Kidney epithelial cell (primary cell): ENCODE results near the gene ZNF860. TPM values are rescaled to one million over a fixed set of nuclear protein-coding genes. Genes with fewer than 3 reads are reported as not detected.

Source experiments
- DNase-seq: peaks from one replicate; pipeline ENCODE4 v3.0.0-alpha.2; 2010; ENCODE audit warnings: low read depth
- H3K27me3 ChIP-seq: 2 replicates; pipeline ENCODE4 v1.6.0; 2011; ENCODE audit warnings: low read length; ENCODE audit not compliant: control insufficient read depth, insufficient read depth
- H3K36me3 ChIP-seq: 2 replicates; pipeline ENCODE4 v1.5.1; 2011; ENCODE audit warnings: low read length; ENCODE audit not compliant: control insufficient read depth, insufficient read depth
- H3K4me3 ChIP-seq: 2 replicates; pipeline ENCODE4 v1.5.1; 2011; ENCODE audit warnings: low read depth, mild to moderate bottlenecking, control low read depth, low read length
- CTCF ChIP-seq: IDR thresholded peaks from 2 replicates; pipeline ENCODE4 v1.5.1; 2011; ENCODE audit warnings: mild to moderate bottlenecking, moderate library complexity, low read length, control low read depth, inconsistent platforms; ENCODE audit not compliant: insufficient read depth, poor library complexity, severe bottlenecking
- total RNA-seq: library from RNA; depleted of rRNA; stranded (reverse); fragments of >200 nt; gene quantifications from 2 replicates; pipeline ENCODE4 v1.2.3, GENCODE V29; 2015

ZNF860 gene
- total RNA-seq, 1 donor from 2014 or later = 1.3 TPM

GRCh38 chr3:31947671-31948091 is 33.9 kb upstream of the ZNF860 start:
- H3K4me3 ChIP-seq = no peak overlapping the region
- TF ChIP-seq CTCF = no peak
- DNase-seq = no peak

GRCh38 chr3:31948280-31948679 is 33.3 kb upstream of the ZNF860 start:
- H3K36me3 ChIP-seq = no peaks in the 10 kb centered on the region
- H3K4me3 ChIP-seq = no peak overlapping the region
- no peak for DNase-seq
- no peak for TF ChIP-seq CTCF
- H3K27me3 ChIP-seq = no peaks in the 10 kb centered on the region

More at GRCh38 chr3:31947671-31948091, 33.9 kb upstream of the ZNF860 start:
- H3K36me3 ChIP-seq = no peaks in the 10 kb centered on the region
- no peaks in the 10 kb centered on the region for H3K27me3 ChIP-seq

- TF ChIP-seq CTCF = no peak
- no peak overlapping the region for H3K4me3 ChIP-seq
- no peak for DNase-seq
- H3K36me3 ChIP-seq = no peaks in the 10 kb centered on the region
- no peaks in the 10 kb centered on the region for H3K27me3 ChIP-seq
Observed at GRCh38 chr3:31952205-31952604, 29.3 kb upstream of the ZNF860 start.

- no peak for TF ChIP-seq CTCF
- no peaks in the 10 kb centered on the region for H3K27me3 ChIP-seq
- no peak overlapping the region for H3K4me3 ChIP-seq
Observed at GRCh38 chr3:31953091-31953490, 28.5 kb upstream of the ZNF860 start.

GRCh38 chr3:31953636-31954035 is 27.9 kb upstream of the ZNF860 start:
- no peak for TF ChIP-seq CTCF

More at GRCh38 chr3:31953091-31953490, 28.5 kb upstream of the ZNF860 start:
- no peaks in the 10 kb centered on the region for H3K36me3 ChIP-seq
- DNase-seq = no peak

GRCh38 chr3:31955581-31955980 is 26.0 kb upstream of the ZNF860 start:
- Histone ChIP-seq H3K36me3 (no peaks in the 10 kb centered on the region), H3K27me3 (no peaks in the 10 kb centered on the region), H3K4me3 (no peak overlapping the region)
- TF ChIP-seq CTCF = no peak
- DNase-seq = no peak

More at GRCh38 chr3:31953636-31954035, 27.9 kb upstream of the ZNF860 start:
- no peak for DNase-seq
- Histone ChIP-seq H3K27me3 (no peaks in the 10 kb centered on the region), H3K4me3 (no peak overlapping the region), H3K36me3 (no peaks in the 10 kb centered on the region)
